Islet precursor cell (in vitro differentiated cells): Measurements from ENCODE around the gene CLASP2.
A peak's percentile ranks its signal among the peaks of the same experiment; 100 is the strongest.
"Not testable (repeated sequence)": the region's sequence is repeated elsewhere in the genome, so short reads cannot be mapped to it uniquely, and the experiment has no call there.

ENCODE experiments used
- DNase-seq: peaks from one replicate; pipeline ENCODE4 v3.0.0-alpha.2; 2018

The CLASP2 gene

GRCh38 chr3:33526787-33527186, 191.3 kb downstream of the CLASP2 start:
- DNase-seq, result no peak

GRCh38 chr3:33525232-33525631, 192.8 kb downstream of the CLASP2 start:
- DNase-seq, result no peak

GRCh38 chr3:33523093-33523667, 194.9 kb downstream of the CLASP2 start:
- DNase-seq, result no peak

GRCh38 chr3:33521736-33522135, 196.3 kb downstream of the CLASP2 start:
- DNase-seq, result no peak

- DNase-seq, result no peak
Measured at GRCh38 chr3:33513262-33513863, 204.7 kb downstream of the CLASP2 start.

- no peak for DNase-seq
Measured at GRCh38 chr3:33505027-33505426, 213.0 kb downstream of the CLASP2 start.

- no peak for DNase-seq
Measured at GRCh38 chr3:33496449-33496848, 221.6 kb downstream of the CLASP2 start.

GRCh38 chr3:33491721-33492120, 226.3 kb downstream of the CLASP2 start:
- no peak for DNase-seq

GRCh38 chr3:33490641-33491241, 227.3 kb downstream of the CLASP2 start:
- no peak for DNase-seq

- DNase-seq, result no peak
Measured at GRCh38 chr3:33488683-33489082, 229.4 kb downstream of the CLASP2 start.

GRCh38 chr3:33488246-33488645, 229.8 kb downstream of the CLASP2 start:
- no peak for DNase-seq

- no peak for DNase-seq
Measured at GRCh38 chr3:33482111-33482521, 235.9 kb downstream of the CLASP2 start.

- no peak for DNase-seq
Measured at GRCh38 chr3:33474896-33475295, 243.2 kb downstream of the CLASP2 start.

GRCh38 chr3:33473813-33474212, 244.2 kb downstream of the CLASP2 start:
- DNase-seq, result no peak

- peak; percentile 71 for DNase-seq
Measured at GRCh38 chr3:33467786-33468185, 250.3 kb downstream of the CLASP2 start.

- no peak for DNase-seq
Measured at GRCh38 chr3:33461097-33461496, 257.0 kb downstream of the CLASP2 start.

GRCh38 chr3:33459577-33459976, 258.5 kb downstream of the CLASP2 start:
- DNase-seq, result not testable (repeated sequence)

GRCh38 chr3:33458446-33458845, 259.6 kb downstream of the CLASP2 start:
- DNase-seq, result no peak

GRCh38 chr3:33456756-33457155, 261.3 kb downstream of the CLASP2 start:
- no peak for DNase-seq

GRCh38 chr3:33453331-33453761, 264.7 kb downstream of the CLASP2 start:
- DNase-seq, result no peak

GRCh38 chr3:33451994-33452393, 266.1 kb downstream of the CLASP2 start:
- not testable (repeated sequence) for DNase-seq

- no peak for DNase-seq
Measured at GRCh38 chr3:33447958-33448357, 270.1 kb downstream of the CLASP2 start.

- DNase-seq, result peak; percentile 78
Measured at GRCh38 chr3:33447256-33447625, 270.8 kb downstream of the CLASP2 start.
